SHP77 (cell line): ENCODE data around the gene GLT8D1.
"Not testable (repeated sequence)": the region's sequence is repeated elsewhere in the genome, so short reads cannot be mapped to it uniquely, and the experiment has no call there.

ENCODE experiments used
- DNase-seq, 2 experiments: peaks; one replicate each; lab custom pipeline; 2025; lab: John Stamatoyannopoulos, UW

GLT8D1 gene

DNA sequence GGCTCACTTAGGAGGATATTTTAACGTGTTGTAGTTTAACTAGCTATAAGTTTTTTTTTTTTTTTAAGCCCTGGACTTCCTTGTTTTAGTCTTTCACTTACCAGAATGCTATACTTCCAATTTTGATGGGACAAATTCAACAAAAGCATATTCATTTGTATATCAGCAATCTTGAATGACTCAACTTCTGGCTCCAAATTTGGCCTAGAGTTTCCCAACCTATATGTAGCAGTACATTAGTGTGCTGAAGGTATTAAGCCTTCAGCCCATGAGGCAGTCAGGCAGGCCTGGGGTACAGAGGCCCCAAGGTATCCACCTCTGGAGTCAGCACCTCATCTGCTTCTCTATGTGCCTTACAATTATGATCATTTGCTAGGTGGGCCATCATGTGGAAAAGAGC, 25.8 kb downstream of the GLT8D1 start:
- no peak for DNase-seq

- no peak for DNase-seq
These were observed 26.4 kb downstream of the GLT8D1 start for GRCh38 chr3:52679199-52679538.

- DNase-seq: no peak
These were observed 27.1 kb downstream of the GLT8D1 start for GRCh38 chr3:52678265-52679198.

DNA sequence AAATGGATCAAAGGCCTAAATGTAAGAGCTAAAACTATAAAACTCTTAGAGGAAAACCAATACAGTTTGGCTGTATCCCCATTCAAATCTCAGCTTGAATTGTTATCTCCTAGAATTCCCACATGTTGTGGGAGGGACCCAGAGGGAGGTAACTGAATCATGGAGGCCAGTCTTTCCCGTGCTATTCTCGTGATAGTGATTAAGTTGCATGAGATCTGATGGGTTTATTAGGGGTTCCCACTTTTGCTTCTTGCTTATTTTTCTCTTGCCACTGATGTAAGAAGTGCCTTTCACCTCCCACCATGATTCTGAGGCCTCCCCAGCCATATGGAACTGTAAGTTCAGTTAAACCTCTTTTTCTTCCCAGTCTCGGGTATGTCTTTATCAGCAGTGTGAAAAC, 29.4 kb downstream of the GLT8D1 start:
- not testable (repeated sequence) for DNase-seq

DNA sequence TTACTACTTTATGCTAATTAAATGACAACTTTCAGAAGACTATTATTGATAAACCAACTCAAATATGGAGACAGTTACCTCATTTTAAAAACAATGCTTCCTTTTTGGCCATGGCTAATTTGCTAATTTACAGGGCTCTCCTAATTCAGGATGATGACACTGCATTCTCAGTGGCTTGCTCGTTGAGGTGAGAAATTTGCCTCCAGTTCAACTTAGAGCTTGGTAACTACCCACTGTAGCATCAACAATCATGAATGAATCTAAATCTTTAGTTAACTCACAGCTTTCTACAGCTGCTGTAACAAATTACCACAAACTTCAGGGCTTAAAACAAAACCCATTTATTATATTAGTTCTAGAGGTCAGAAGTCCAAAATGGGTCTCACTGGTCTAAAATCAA, 33.9 kb downstream of the GLT8D1 start:
- no peak for DNase-seq

DNA sequence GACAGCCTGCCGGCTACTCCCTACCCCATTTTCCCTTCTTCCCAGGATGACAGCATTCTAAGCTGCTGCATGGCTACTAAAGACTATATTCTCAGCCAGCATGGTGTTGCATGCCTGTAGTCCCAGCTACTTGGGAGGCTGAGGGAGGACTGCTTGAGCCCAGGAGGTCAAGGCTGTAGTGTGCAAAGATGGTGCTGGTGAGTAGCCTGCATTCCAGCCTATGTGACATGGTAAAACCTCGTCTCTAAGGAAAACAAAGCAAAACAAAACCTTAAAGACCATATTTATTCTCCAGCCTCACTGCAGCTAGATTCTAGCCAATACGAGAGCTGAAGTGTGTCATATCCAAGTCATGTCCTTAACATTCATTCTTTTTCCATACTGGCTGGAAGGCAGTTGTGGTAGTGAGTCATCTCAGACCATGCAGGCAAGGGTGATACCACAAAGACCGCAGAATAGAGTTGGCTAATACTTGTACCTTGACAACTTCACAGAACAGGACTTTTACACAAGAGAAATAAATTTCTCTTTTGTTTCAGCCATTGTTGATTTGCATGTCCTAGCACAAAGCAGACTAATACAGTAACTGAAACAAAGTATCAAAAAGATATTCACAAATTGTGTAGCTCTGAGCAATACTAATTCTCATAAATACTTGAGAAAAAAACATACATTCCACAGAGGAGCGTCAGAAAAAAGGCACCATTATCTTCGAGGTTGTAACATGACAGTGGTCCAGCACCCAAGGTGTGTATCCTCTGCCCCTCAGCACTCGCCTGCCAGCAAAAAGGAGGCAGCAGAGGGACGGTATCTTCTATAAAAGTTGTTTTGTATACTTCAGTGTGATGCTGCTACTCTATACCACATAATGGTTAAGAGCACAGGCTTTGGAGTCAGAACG, 34.7 kb downstream of the GLT8D1 start:
- DNase-seq: no peak

GRCh38 chr3:52663098-52663497, 42.5 kb downstream of the GLT8D1 start:
- DNase-seq: no peak

- no peak for DNase-seq
These were observed 45.5 kb downstream of the GLT8D1 start for GRCh38 chr3:52660046-52660445.

- DNase-seq: no peak
These were observed 49.7 kb downstream of the GLT8D1 start for GRCh38 chr3:52655895-52656294.

DNA sequence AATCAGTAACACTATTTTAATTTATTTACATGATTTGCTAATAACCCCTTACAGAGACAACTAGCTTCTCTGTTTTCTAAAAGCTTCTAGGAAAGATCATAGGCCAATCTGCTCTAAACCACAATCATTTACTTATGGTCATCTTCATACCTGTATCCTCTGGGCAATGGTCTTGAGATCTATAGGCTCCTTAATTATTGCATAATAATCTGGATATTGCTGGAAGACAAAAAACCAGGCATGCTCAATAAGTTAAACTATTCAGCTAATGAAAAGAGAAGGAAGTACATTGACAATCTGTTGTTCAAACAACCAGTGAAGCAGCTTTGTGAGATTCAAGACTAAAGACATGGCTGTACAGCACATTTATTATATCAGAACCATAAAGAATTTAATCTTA, 54.0 kb downstream of the GLT8D1 start:
- DNase-seq: no peak

- DNase-seq: no peak
These were observed 55.2 kb downstream of the GLT8D1 start for GRCh38 chr3:52650439-52650838.

GRCh38 chr3:52649461-52650210, 56.0 kb downstream of the GLT8D1 start:
- no peak for DNase-seq

GRCh38 chr3:52645549-52645948, 60.0 kb downstream of the GLT8D1 start:
- no peak for DNase-seq
